Measurements from ENCODE around the gene SLC38A7. TPM values are rescaled to one million over a fixed set of nuclear protein-coding genes. Genes with fewer than 3 reads are reported as not detected.

The SLC38A7 gene
- total and polyA plus RNA-seq, 2 of the 13 experiments (the other 11 are each of a cell fraction or from before 2014, with no cell fraction given), result 13.2 to 14.1 TPM

GRCh38 chr16:58634265-58634802 is 50.2 kb downstream of the SLC38A7 start (continued):
- TF ChIP-seq ZBED4 (CRISPR knock-in tag; IDR thresholded peaks at IDR 0.05; ENCODE audit: borderline replicate concordance) (no peak), HNF1B (CRISPR knock-in tag; IDR thresholded peaks at IDR 0.05) (no peak), ATF4 (CRISPR knock-in tag; IDR thresholded peaks at IDR 0.05) (peak in 1 of 2 experiments; percentile 97; a peak in 2 of 4 replicates), GZF1 (CRISPR knock-in tag; IDR thresholded peaks at IDR 0.05) (no peak), ZNF644 (CRISPR knock-in tag; IDR thresholded peaks at IDR 0.05; ENCODE audit: low read depth) (peak; percentile 87), MBD4 (IDR thresholded peaks at IDR 0.05; ENCODE audit: borderline replicate concordance, low read length) (no peak), NCOR1 (IDR thresholded peaks at IDR 0.05; ENCODE audit: borderline replicate concordance, low read length) (peak; percentile 93), KDM4B (CRISPR knock-in tag; IDR thresholded peaks at IDR 0.05) (0 out of 2 replicates have a peak, but pooled peaks have one; percentile 47), MTERF4 (CRISPR knock-in tag; IDR thresholded peaks at IDR 0.05) (no peak), NFYC (CRISPR knock-in tag; IDR thresholded peaks at IDR 0.05) (no peak), ZNF512B (CRISPR knock-in tag; IDR thresholded peaks at IDR 0.05; ENCODE audit: borderline replicate concordance) (no peak), ATF7-NPFF (CRISPR knock-in tag; IDR thresholded peaks at IDR 0.05; ENCODE audit: low read depth) (no peak), POLR2AphosphoS2 (IDR thresholded peaks at IDR 0.05; ENCODE audit: low read depth, low read length) (no peak), MED13 (CRISPR knock-in tag; IDR thresholded peaks at IDR 0.05) (0 out of 2 replicates have a peak, but pooled peaks have one; percentile 65), ZNF691 (CRISPR knock-in tag; IDR thresholded peaks at IDR 0.05; ENCODE audit: borderline replicate concordance, low read depth) (no peak), KDM1A (CRISPR knock-in tag; IDR thresholded peaks at IDR 0.05) (no peak), ZFP82 (CRISPR knock-in tag; IDR thresholded peaks at IDR 0.05; ENCODE audit: borderline replicate concordance) (no peak), RARA (CRISPR knock-in tag; IDR thresholded peaks at IDR 0.05) (0 out of 2 replicates have a peak, but pooled peaks have one; percentile 31), SMARCE1 (IDR thresholded peaks at IDR 0.05; ENCODE audit: borderline replicate concordance) (no peak)

All from HepG2 (cell line).